ENCODE data around the gene MYL10. TPM values are rescaled to one million over a fixed set of nuclear protein-coding genes. Genes with fewer than 3 reads are reported as not detected.

The MYL10 gene
- total RNA-seq, 1 experiment from 2014 or later = not detected

- H3K9me3 ChIP-seq = peaks cover 2% of the 10 kb centered on the region
- H3K4me3 ChIP-seq (ENCODE audit: low read depth, low read length) = no peak overlapping the region
- H3K4me3 Mint-ChIP-seq (ENCODE audit: unreplicated experiment) = no peak overlapping the region
- ChIA-PET POLR2A (interaction anchor here (0.5 kb wide), 1 partner anchor 223 kb away, joined by 5 read pairs; no protein-coding TSS in a partner anchor), CTCF (interaction anchor here (1.4 kb wide), 1 partner anchor 24 kb away, joined by 4 read pairs; no protein-coding TSS in a partner anchor)
- H3K27me3 ChIP-seq (replicated peaks; ENCODE audit: control insufficient read depth, insufficient read depth, low read length) = no peaks in the 10 kb centered on the region
- no peaks in the 10 kb centered on the region for H3K27me3 Mint-ChIP-seq (ENCODE audit: insufficient read depth, unreplicated experiment)
- TF ChIP-seq CTCF (IDR thresholded peaks at IDR 0.05; ENCODE audit: insufficient read depth in 1 of 2, low read depth in 1 of 2, low read length in 1 of 2, severe bottlenecking in 1 of 2, unreplicated experiment in 1 of 2) = no peak
- intact Hi-C loops (cut with micrococcal nuclease; ENCODE audit: unreplicated experiment) = no loop called here
- H3K27ac Mint-ChIP-seq (ENCODE audit: unreplicated experiment) = no peak overlapping the region
- peaks cover 9% of the 10 kb centered on the region for H3K9me3 Mint-ChIP-seq (ENCODE audit: unreplicated experiment)
- H3K36me3 ChIP-seq (ENCODE audit: control insufficient read depth, insufficient read depth, low read length) = no peaks in the 10 kb centered on the region
- H3K4me1 Mint-ChIP-seq (ENCODE audit: low read depth, unreplicated experiment) = peaks cover 16% of the 10 kb centered on the region
- DNase-seq = peak in 1 of 2 experiments; percentile 25
- H3K36me3 Mint-ChIP-seq (ENCODE audit: insufficient read depth, unreplicated experiment) = peaks cover 8% of the 10 kb centered on the region
- H3K4me1 ChIP-seq = no peaks in the 10 kb centered on the region; the same call in 1 of the 2 replicates
- no TSS peak for BruUV-seq (replicated peaks)
These were observed 61.9 kb downstream of the MYL10 start for GRCh38 chr7:101567230-101567629.

GRCh38 chr7:101565601-101566209 is 63.4 kb downstream of the MYL10 start:
- no peaks in the 10 kb centered on the region; the same call in 1 of the 2 replicates for H3K4me1 ChIP-seq
- Mint-ChIP-seq H3K27ac (ENCODE audit: unreplicated experiment) (no peak overlapping the region), H3K4me3 (ENCODE audit: unreplicated experiment) (no peak overlapping the region), H3K36me3 (ENCODE audit: insufficient read depth, unreplicated experiment) (peaks cover 13% of the 10 kb centered on the region), H3K4me1 (ENCODE audit: low read depth, unreplicated experiment) (peaks cover 6% of the 10 kb centered on the region), H3K9me3 (ENCODE audit: unreplicated experiment) (no peaks in the 10 kb centered on the region), H3K27me3 (ENCODE audit: insufficient read depth, unreplicated experiment) (no peaks in the 10 kb centered on the region)
- BruUV-seq (replicated peaks) = no TSS peak
- H3K36me3 ChIP-seq (ENCODE audit: control insufficient read depth, insufficient read depth, low read length) = no peaks in the 10 kb centered on the region
- peak in 1 of 2 experiments; percentile 18 for DNase-seq
- H3K9me3 ChIP-seq = no peaks in the 10 kb centered on the region
- intact Hi-C loops (cut with micrococcal nuclease; ENCODE audit: unreplicated experiment) = no loop called here
- no peak overlapping the region for H3K4me3 ChIP-seq (ENCODE audit: low read depth, low read length)
- POLR2A ChIA-PET = interaction anchor here (0.5 kb wide), 1 partner anchor 255 kb away, joined by 3 read pairs; no protein-coding TSS in a partner anchor
- TF ChIP-seq CTCF (IDR thresholded peaks at IDR 0.05; ENCODE audit: insufficient read depth in 1 of 2, low read depth in 1 of 2, low read length in 1 of 2, severe bottlenecking in 1 of 2, unreplicated experiment in 1 of 2) = no peak
- H3K27me3 ChIP-seq (replicated peaks; ENCODE audit: control insufficient read depth, insufficient read depth, low read length) = no peaks in the 10 kb centered on the region
- CTCF ChIA-PET = no interaction called here

GRCh38 chr7:101564778-101565211 is 64.3 kb downstream of the MYL10 start:
- Histone ChIP-seq H3K4me3 (ENCODE audit: low read depth, low read length) (no peak overlapping the region), H3K4me1 (no peaks in the 10 kb centered on the region; the same call in 1 of the 2 replicates), H3K27me3 (replicated peaks; ENCODE audit: control insufficient read depth, insufficient read depth, low read length) (no peaks in the 10 kb centered on the region), H3K9me3 (no peaks in the 10 kb centered on the region), H3K36me3 (ENCODE audit: control insufficient read depth, insufficient read depth, low read length) (no peaks in the 10 kb centered on the region)
- Mint-ChIP-seq H3K4me3 (ENCODE audit: unreplicated experiment) (no peak overlapping the region), H3K27me3 (ENCODE audit: insufficient read depth, unreplicated experiment) (no peaks in the 10 kb centered on the region), H3K27ac (ENCODE audit: unreplicated experiment) (no peak overlapping the region), H3K9me3 (ENCODE audit: unreplicated experiment) (no peaks in the 10 kb centered on the region), H3K4me1 (ENCODE audit: low read depth, unreplicated experiment) (peaks cover 6% of the 10 kb centered on the region), H3K36me3 (ENCODE audit: insufficient read depth, unreplicated experiment) (peaks cover 13% of the 10 kb centered on the region)
- peak in 1 of 2 experiments; percentile 67 for DNase-seq
- BruUV-seq (replicated peaks) = no TSS peak
- CTCF ChIA-PET = no interaction called here
- intact Hi-C loops (cut with micrococcal nuclease; ENCODE audit: unreplicated experiment) = no loop called here
- TF ChIP-seq CTCF (IDR thresholded peaks at IDR 0.05; ENCODE audit: insufficient read depth in 1 of 2, low read depth in 1 of 2, low read length in 1 of 2, severe bottlenecking in 1 of 2, unreplicated experiment in 1 of 2) = no peak
- POLR2A ChIA-PET = no interaction called here

Data from Caco-2 (cell line).